Activated CD8-positive, alpha-beta memory T cell treated with anti-CD3 and anti-CD28 coated beads for 4 hours (primary cell): Measurements from ENCODE around the gene CATSPER4.
"Not testable (repeated sequence)": the region's sequence is repeated elsewhere in the genome, so short reads cannot be mapped to it uniquely, and the experiment has no call there.

ENCODE experiments used
- DNase-seq, 2 donors: peaks; one replicate each; pipeline ENCODE4 v3.0.0-alpha.2; 2020; ENCODE audit warnings: low read depth in 2 of 2

CATSPER4 gene

GRCh38 chr1:26195805-26196204 lies 5.4 kb downstream of the CATSPER4 start:
- no peak for DNase-seq

- DNase-seq, result no peak
Measured at GRCh38 chr1:26197301-26197700, 6.9 kb downstream of the CATSPER4 start.

GRCh38 chr1:26197813-26198212 lies 7.4 kb downstream of the CATSPER4 start:
- no peak for DNase-seq

GRCh38 chr1:26200413-26200812 lies 10.0 kb downstream of the CATSPER4 start:
- no peak for DNase-seq

- no peak for DNase-seq
Measured at GRCh38 chr1:26203642-26204318, 13.4 kb downstream of the CATSPER4 start.

GRCh38 chr1:26210147-26210870 lies 19.9 kb downstream of the CATSPER4 start:
- DNase-seq, result no peak

GRCh38 chr1:26212726-26213125 lies 22.3 kb downstream of the CATSPER4 start:
- DNase-seq, result no peak

GRCh38 chr1:26213335-26213905 lies 23.0 kb downstream of the CATSPER4 start:
- DNase-seq, result no peak

GRCh38 chr1:26215246-26215645 lies 24.8 kb downstream of the CATSPER4 start:
- DNase-seq, result no peak

- no peak for DNase-seq
Measured at GRCh38 chr1:26218906-26219494, 28.6 kb downstream of the CATSPER4 start.

- no peak for DNase-seq
Measured at GRCh38 chr1:26220199-26220912, 30.0 kb downstream of the CATSPER4 start.

GRCh38 chr1:26221094-26221493 lies 30.7 kb downstream of the CATSPER4 start:
- DNase-seq, result no peak

- no peak for DNase-seq
Measured at GRCh38 chr1:26224606-26225005, 34.2 kb downstream of the CATSPER4 start.

- peak in 1 of 2 donors; percentile 14 for DNase-seq
Measured at GRCh38 chr1:26225033-26225831, 34.8 kb downstream of the CATSPER4 start.

GRCh38 chr1:26230682-26231081 lies 40.3 kb downstream of the CATSPER4 start:
- DNase-seq, result not testable (repeated sequence)

GRCh38 chr1:26233903-26234643 lies 43.7 kb downstream of the CATSPER4 start, which contains the start of gene CEP85:
CEP85 (plus strand) TSS chr1:26234200; CDS start chr1:26239784, 5,584 bp downstream.
- DNase-seq, result peak; percentile 96 to 97

GRCh38 chr1:26234644-26235370 lies 44.4 kb downstream of the CATSPER4 start:
- DNase-seq, result peak in 1 of 2 donors; percentile 5

GRCh38 chr1:26237230-26237966 lies 47.0 kb downstream of the CATSPER4 start:
- DNase-seq, result no peak

GRCh38 chr1:26239936-26240335 lies 49.5 kb downstream of the CATSPER4 start:
- no peak for DNase-seq
